Stimulated activated CD8-positive, alpha-beta memory T cell treated with anti-CD3 and anti-CD28 coated beads, Interleukin-4, amount 100 ng/mL, for 1 hour (primary cell): ENCODE data around the gene ENOX1.

Source experiments
- DNase-seq, 2 donors: peaks; one replicate each; pipeline ENCODE4 v3.0.0-alpha.2; 2020; ENCODE audit warnings: low read depth in 2 of 2, low spot score in 1 of 2

Gene ENOX1

DNA sequence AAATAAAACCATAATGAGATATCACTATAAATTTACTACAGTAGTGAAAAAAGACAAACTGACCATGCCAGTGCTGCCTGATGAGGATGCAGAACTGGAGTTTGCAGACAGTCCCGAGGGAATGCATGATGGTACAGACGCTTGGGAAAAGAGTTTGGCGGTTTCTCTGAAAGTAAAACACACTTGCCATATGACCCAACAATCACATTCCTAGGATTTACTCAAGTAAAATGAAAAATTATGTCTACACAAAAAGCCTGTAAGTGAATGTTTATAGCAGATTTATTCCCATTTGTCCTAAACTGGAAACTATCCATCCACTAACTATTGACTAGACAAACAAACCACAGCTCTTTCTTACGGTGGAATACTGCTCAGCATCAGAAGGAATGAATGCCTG, 492.4 kb downstream of the ENOX1 start:
- no peak for DNase-seq

- no peak for DNase-seq
Observed at GRCh38 chr13:43293986-43294385, 492.8 kb downstream of the ENOX1 start.

GRCh38 chr13:43293561-43293960, 493.2 kb downstream of the ENOX1 start:
- DNase-seq: no peak

DNA sequence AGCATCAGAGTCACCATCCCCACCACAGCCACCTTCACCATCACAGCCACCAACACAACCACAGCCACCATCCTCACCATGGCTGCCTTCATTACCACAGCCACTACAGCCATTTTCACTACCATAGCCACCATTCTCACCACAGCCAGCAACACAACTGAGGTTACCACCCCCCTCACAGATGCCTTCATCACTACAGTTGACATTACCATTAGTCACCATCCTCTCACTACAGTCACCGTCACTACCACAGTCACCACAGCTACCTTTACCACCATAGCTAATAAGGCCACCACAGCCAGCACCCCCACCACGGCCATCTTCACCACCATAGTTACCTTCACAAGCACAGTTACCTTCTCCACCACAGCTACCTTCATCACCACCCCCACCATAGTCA, 493.8 kb downstream of the ENOX1 start:
- no peak for DNase-seq

- no peak for DNase-seq
Observed at GRCh38 chr13:43291287-43292060, 495.3 kb downstream of the ENOX1 start.

DNA sequence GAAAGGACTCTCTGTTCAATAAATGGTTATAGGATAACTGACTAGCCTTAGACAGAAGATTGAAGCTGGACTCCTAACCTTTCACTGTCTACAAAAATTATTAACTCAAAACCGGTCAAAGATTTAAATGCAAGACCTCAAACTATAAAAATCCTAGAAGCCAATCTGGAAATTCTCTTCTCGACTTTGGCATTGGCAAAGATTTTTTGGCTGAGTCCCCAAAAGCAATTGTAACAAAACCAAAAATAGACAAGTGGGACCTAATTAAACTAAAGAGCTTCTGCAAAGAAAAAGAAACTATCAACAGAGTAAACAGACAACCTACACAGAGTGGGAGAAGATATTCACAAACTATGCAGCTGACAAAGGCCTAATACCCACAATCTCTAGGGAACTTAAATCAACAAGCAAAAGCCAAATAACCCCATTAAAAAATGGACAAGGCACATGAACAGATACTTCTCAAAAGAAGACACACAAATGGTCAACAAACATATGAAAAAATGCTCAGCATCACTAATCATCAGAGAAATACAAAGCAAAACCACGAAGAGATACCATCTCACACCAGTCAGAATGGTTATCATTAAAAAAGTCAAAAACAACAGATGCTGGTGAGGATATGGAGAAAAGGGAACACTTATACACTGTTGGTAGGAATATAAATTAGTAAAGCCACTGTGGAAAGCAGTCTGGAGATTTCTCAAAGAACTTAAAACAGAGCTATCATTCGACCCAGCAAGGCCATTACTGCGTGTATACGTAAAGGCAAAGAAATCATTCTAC, 497.1 kb downstream of the ENOX1 start:
- no peak for DNase-seq

DNA sequence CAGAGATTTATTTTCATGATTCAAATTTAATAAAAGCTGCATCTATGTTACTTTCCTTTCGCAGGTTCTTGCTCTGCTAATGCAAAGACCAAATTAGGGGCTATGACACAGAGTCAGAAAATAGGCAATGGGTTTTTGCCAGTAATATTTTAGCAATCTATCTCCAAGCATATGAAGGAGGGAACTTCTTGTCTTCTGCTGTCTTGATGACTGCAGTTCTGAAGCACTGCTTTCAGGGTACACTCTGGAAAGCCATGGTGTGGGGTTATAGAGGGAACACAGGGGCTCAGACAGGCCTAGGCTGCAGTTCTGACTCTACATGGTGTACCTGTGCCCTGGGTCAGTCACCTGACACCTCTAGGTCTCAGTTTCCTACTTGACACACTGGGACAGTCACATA, 500.0 kb downstream of the ENOX1 start:
- no peak for DNase-seq

DNA sequence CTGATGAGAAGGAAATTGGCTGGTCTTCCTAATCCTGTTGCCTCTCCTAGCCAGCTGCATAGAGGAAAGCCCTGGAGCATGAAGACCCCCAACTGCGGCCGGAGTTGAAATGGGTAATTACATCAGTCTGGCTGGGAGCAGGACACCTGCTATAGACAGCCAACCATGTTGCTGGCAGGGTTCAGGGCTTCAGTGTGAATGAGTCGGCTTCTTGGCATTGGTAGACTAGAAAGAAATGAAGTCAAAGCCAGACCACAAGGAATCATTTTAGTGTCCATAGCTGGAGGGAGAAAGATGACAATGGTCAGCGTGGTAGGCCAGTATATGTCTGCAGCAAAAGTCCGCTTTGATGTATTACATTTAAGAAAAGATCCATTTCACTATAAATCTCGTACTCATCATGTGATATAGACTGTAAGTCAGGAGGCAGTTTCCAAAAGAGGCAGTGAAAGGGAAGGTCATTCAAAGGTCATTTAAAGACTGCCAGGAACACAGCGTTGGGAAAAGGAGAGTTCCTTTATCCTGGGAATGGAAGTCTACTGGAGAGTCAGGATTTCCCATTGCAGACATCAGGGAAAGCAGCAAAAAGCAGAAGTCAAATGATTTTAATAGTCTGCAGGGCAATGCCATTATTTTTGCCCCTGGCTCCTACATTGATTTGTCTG, 500.7 kb downstream of the ENOX1 start:
- no peak for DNase-seq

- DNase-seq: no peak
Observed at GRCh38 chr13:43284162-43284561, 502.6 kb downstream of the ENOX1 start.

GRCh38 chr13:43279696-43280095, 507.1 kb downstream of the ENOX1 start:
- DNase-seq: no peak

DNA sequence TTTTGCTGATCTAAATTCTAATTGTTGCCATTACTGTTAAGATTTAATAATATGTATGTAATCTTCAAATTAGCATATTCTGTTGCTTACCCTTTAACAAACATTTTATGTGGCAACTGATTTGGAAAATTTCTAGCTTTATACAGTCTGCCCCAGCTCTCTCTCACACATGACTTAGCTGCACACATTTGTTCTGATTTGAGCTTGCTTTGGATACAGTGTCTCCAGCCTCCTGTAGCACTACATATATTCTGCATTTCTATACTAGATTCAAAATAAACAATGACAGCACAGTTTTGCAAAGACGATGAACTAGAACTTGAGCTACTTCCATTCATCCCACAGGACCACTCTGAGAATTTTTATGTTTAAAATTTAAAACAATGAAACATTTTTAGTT, 508.6 kb downstream of the ENOX1 start:
- DNase-seq: no peak

GRCh38 chr13:43277142-43277541, 509.6 kb downstream of the ENOX1 start:
- DNase-seq: no peak

DNA sequence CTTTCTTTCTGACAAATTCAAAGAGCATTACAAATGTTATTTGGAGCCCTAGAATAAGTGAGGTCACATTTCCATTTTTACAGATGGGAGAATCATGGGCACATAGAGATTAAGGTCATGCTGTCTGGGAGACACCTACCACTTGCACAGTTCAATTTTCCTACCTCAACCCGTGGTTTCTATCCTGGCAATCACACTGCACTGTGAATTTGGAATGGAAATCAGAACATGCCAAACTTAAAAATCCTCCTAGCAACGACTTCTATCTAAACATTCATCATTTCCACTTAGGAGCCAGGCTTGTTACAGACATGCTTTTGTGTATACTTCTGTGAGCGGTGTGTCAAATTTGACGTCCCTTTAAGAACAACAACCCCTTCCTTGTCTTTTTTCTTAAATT, 511.9 kb downstream of the ENOX1 start:
- DNase-seq: no peak

DNA sequence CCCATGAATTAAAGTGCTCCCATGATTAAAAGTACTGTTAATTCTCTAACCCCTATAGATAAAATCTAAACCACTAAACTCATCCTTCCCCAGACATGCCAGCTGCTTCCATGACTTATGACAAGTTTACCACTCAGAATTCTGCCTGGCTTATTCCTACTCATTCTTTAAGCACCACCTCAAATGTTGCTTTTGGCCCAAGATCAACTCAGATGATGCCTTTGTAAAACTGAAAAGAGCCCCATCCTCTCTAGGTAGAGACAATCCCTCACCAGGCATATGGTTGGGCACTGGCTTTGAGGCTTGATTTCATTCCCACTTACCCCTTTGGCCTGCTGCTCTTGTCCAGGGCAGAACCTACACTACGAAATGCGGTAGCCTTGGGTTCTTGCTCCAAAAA, 513.4 kb downstream of the ENOX1 start:
- DNase-seq: no peak

GRCh38 chr13:43272851-43273250, 513.9 kb downstream of the ENOX1 start:
- no peak for DNase-seq

DNA sequence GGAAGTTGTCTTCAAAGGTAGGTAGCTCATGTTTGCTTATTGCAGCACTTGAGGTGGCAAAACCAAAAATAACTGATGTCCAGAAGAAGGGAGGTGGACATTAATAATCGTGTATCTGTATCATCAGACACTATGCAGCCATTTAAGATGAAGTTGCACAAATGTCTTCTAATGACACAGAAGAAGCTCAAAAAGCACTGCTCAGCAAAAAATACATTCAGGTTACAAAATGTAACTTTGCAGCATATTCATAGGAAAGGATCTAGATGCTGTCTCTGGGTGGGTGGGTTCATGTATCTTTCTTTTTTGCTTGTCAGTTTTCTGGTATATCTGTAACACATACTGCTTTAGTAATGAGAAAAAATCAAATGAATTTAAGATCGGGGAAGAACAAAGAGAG, 515.6 kb downstream of the ENOX1 start:
- no peak for DNase-seq

DNA sequence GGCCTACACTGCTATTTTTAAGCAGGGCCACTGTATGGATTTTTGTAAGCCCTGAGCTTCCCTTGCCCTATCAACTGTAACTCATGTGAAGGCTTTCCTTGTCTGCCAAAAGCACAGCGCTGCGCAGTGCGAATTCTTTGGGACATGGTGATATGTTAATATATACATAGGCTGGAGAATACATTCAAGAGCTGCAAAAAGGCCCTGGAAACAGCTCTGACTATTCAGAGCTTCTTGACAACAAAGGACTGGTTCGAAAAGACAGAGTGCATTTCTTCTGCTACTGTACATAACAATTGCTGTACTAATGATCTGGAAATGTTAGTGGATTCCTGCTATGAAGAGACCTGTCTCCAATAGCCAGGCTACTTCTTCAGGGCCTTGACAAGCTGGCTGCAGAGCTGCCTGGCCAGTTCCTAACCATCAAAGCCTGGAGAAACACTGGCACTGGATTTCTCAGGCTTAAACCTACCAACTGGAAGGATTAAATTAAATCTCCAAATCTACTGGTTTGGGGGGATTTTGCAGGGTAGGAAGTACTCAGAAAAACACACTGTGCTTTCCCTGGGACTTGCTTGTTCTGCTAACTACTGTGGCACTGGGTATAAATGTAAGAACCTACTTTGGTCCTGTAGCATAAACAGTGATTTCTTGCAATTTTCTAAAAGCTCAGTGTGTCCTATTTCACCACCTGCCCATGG, 516.5 kb downstream of the ENOX1 start:
- no peak for DNase-seq

DNA sequence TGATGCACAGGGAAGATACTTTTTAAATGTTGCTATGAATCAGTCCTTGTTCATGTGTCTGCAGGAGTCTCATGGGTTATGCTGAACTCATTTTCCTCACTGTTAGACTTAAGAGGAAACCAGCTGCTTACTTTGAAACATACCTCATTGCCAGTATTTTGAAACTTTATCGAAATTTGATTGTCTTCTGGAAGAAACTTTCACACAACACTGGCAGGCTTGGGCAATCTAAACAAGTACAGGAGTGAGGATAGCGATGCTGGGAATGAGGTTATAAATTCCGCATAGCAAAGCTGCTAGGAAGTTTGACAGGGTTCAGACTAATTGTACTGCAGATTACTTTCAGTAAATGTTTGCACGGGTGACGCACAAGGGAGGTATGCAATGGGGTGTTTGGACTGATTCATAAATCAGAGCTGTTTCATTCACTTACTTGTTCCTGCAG, 517.7 kb downstream of the ENOX1 start:
- DNase-seq: no peak

DNA sequence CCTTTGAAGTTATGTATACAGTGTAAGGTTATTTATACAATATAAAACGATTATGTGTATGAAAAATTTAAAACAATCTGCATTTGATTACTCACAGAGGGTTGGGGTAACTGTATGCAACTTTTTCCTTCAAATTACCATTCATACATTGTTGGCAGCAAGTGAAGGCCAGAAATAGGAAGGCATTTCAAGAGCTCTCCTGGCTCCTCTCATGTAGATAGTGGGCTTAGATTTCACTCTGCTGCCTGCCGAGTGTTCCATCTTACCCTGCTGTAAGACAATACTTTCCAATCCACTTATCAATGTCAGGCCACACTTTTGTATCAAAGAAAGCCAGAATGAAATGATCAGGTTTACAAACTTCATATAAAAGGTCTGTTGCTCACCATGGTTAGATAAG, 518.1 kb downstream of the ENOX1 start:
- DNase-seq: no peak

DNA sequence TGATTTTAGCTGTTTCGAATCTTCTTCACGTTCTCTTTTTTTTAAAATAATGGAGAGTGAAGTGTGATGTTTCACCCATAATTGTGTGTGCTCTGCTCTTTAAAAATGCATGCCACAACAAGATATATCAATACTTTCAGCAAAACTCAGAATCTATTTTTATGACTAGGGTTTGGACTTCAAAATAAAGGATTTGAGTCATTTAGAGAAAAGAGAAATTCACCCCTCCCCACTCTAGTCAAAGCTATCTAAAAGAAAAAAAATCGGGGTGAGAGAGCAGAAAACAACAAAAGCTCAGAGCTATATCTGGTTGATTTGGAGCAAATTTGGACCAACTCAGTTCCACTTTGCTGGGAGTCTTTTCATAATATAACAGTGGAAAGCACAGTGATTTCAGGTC, 518.9 kb downstream of the ENOX1 start:
- DNase-seq: no peak

DNA sequence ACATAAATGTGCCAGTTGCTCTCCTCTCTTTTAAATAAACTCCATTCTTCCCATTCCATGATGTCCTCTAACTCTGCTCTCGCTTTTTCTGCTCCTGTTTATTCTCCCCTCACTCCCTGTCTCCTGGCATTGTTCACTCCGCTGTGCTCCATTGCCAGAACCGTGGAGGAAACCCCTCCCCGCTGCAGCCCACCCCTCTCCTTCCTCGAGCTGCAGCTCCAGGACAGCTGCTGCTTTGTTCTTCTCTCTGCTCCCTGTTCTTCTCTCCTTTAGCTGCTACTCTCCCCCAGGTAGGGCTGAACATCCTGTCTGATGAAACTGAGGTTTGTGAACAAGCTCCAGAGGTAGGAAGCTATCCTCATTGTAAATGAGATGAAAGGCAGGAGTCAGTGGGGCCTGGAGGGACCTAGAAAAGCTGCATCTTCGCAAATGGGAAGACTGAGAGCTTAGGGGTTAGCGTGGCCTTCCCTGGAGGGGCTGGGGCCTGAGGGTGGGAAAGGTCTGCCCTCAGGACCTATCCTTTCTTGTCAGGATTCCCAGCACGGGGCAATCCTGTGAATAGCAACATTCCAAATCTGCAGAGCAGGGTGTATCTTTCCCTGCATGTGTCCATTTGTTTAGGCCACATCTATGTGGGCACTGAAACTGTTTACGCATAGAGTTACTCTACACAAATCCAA, 519.7 kb downstream of the ENOX1 start:
- no peak for DNase-seq
